DOHH2 (cell line): ENCODE measurements around the gene TBCK.

Experiments used
- EZH2phosphoT487 ChIP-seq: fragments of 200-600 bp; sonication (generic); IDR thresholded peaks from 2 replicates; pipeline ENCODE4 v1.6.1; 2017; ENCODE audit warnings: borderline replicate concordance, mild to moderate bottlenecking, antibody characterized with exemption, low read length, moderate library complexity, mixed read lengths
- TF ChIP-seq, protein P1 (sequence below): fragments of 200-600 bp; sonication (generic); IDR thresholded peaks from one replicate; pipeline ENCODE4 v1.5.1; 2014; ENCODE audit warnings: antibody characterized with exemption, mild to moderate bottlenecking, low read depth, low read length; ENCODE audit not compliant: poor library complexity, severe bottlenecking

DNA sequence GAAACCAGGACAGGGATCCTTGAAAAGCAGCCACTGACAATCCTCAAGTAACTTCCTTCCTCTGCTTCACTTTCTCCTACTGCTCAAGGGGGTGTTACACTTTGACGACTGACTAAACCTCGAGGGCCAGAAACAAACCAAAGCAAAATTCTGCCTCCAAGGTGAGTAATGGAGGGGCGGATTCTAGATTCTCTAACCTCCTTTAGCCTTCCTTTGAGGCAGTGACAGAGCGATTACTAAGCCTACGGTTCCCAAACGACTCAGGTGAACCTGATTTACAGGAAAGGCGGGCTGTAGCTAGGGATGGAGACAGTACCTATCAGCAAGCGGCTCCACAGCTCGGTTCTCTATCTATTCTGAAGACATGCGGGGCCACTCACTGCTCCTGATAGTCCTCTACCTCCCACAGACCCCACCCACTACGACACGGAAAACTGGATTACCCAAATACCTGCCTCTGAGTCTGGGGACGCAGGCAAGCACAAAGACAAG is 487 bp downstream of the TBCK start:
- TF ChIP-seq, protein P1, sequence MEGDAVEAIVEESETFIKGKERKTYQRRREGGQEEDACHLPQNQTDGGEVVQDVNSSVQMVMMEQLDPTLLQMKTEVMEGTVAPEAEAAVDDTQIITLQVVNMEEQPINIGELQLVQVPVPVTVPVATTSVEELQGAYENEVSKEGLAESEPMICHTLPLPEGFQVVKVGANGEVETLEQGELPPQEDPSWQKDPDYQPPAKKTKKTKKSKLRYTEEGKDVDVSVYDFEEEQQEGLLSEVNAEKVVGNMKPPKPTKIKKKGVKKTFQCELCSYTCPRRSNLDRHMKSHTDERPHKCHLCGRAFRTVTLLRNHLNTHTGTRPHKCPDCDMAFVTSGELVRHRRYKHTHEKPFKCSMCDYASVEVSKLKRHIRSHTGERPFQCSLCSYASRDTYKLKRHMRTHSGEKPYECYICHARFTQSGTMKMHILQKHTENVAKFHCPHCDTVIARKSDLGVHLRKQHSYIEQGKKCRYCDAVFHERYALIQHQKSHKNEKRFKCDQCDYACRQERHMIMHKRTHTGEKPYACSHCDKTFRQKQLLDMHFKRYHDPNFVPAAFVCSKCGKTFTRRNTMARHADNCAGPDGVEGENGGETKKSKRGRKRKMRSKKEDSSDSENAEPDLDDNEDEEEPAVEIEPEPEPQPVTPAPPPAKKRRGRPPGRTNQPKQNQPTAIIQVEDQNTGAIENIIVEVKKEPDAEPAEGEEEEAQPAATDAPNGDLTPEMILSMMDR = no peak
- TF ChIP-seq EZH2phosphoT487 = no peak
